Mesodermal cell (in vitro differentiated cells): Measurements from ENCODE around the gene SREBF1.
A peak's percentile ranks its signal among the peaks of the same experiment; 100 is the strongest.

Experiments used
- H3K27ac ChIP-seq: 2 replicates; pipeline ENCODE4 v1.7.0; 2013; ENCODE audit warnings: mild to moderate bottlenecking, low read depth, low read length, moderate library complexity; ENCODE audit not compliant: severe bottlenecking
- H3K36me3 ChIP-seq: 2 replicates; pipeline ENCODE4 v1.7.1; 2013; ENCODE audit warnings: mild to moderate bottlenecking, low read length, moderate library complexity; ENCODE audit not compliant: control insufficient read depth, insufficient read depth
- H3K4me1 ChIP-seq: one replicate; pipeline ENCODE4 v1.7.1; 2013; ENCODE audit warnings: mild to moderate bottlenecking, low read length; ENCODE audit not compliant: insufficient read depth, control insufficient read depth, poor library complexity, severe bottlenecking
- H3K4me3 ChIP-seq: 2 replicates; pipeline ENCODE4 v1.7.0; 2013; ENCODE audit warnings: low read length, control low read depth, mild to moderate bottlenecking; ENCODE audit not compliant: insufficient read depth, poor library complexity, severe bottlenecking; ENCODE audit errors: extremely low read depth
- H3K9me3 ChIP-seq: 2 replicates; pipeline ENCODE4 v1.7.1; 2013; ENCODE audit warnings: mild to moderate bottlenecking, low read length, moderate library complexity; ENCODE audit not compliant: control insufficient read depth
- WGBS, 2 experiments: methylation state at CpG; one replicate each; pipeline ENCODE4 v1.1.5; 2013; ENCODE audit warnings: missing lambda C conversion rate in 2 of 2; ENCODE audit not compliant: insufficient coverage in 2 of 2; 5-methylcytosine and 5-hydroxymethylcytosine counted together

SREBF1 gene

GRCh38 chr17:17839791-17840707 is 3.3 kb upstream of the SREBF1 start:
- H3K4me1 ChIP-seq = peaks cover 40% of the 10 kb centered on the region
- H3K9me3 ChIP-seq = no peaks in the 10 kb centered on the region
- 7 to 12% methylated on average over 57 to 59 of the region's 71 CpGs for WGBS, 2 experiments
- peak overlapping the region; percentile 92 for H3K27ac ChIP-seq
- H3K36me3 ChIP-seq = peaks cover 5% of the 10 kb centered on the region
- H3K4me3 ChIP-seq = peak overlapping the region; percentile 29

- Histone ChIP-seq H3K4me3 (no peak overlapping the region), H3K9me3 (no peaks in the 10 kb centered on the region), H3K27ac (peak overlapping the region; percentile 95), H3K4me1 (peaks cover 47% of the 10 kb centered on the region), H3K36me3 (peaks cover 12% of the 10 kb centered on the region)
- 48 to 81% methylated on average over 2 to 9 of the region's 11 CpGs for WGBS, 2 experiments
These were observed 1.5 kb upstream of the SREBF1 start for GRCh38 chr17:17837966-17838962.

- Histone ChIP-seq H3K27ac (peak overlapping the region; percentile 95), H3K4me3 (peak overlapping the region; percentile 76), H3K4me1 (peaks cover 47% of the 10 kb centered on the region), H3K9me3 (no peaks in the 10 kb centered on the region), H3K36me3 (peaks cover 12% of the 10 kb centered on the region)
- 49 to 52% methylated on average over 2 to 3 of the region's 3 CpGs for WGBS, 2 experiments
These were observed 615 bp upstream of the SREBF1 start for GRCh38 chr17:17837380-17837821.

- WGBS, 2 experiments = 0% methylated on average over 51 to 69 of the region's 69 CpGs
- H3K27ac ChIP-seq = peak overlapping the region; percentile 95
- H3K4me3 ChIP-seq = peak overlapping the region; percentile 76
- no peaks in the 10 kb centered on the region for H3K9me3 ChIP-seq
- H3K36me3 ChIP-seq = peaks cover 22% of the 10 kb centered on the region
- peaks cover 38% of the 10 kb centered on the region for H3K4me1 ChIP-seq
These were observed 452 bp downstream of the SREBF1 start for GRCh38 chr17:17836250-17836817.

DNA sequence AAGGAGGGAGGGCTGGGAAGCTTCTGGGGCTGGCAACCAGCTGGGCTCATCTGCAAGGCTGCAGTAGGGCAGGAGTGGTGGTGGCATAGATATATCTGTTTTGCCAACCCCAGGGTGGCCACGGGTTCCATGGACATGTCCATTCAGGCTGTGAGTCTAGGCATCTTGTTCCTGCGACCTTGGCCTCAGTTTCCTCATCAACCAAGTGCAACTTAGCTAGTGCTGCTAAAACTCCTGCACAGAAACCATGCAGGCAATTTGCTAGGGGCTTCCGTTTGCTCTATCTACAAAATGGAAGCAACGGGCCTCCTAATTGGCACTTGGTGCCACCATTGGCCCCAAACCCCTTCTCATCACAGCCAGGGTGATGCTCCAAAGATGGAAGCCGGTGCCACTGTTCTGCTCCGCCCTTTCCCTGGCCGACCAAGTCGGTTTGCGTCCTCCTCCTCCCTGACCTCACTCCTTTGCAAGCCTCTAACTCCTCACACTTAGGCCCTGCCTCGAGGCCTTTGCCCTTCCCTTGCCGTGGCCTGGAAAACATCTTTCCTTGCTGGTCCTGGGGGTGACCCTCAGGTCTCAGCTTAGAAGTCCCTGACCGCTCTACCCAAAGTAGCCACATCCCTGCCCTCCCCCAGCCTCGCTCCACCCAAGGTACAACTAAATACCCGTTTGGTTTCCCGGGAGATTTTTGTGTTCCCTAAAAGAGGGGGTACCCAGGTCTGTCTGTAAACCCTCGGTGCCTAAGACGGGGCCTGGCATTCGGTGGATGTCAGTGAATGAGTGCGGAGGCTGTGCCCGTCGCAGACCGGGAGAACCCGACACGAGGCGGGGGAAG is 1.2 kb downstream of the SREBF1 start:
- H3K4me3 ChIP-seq = peak overlapping the region; percentile 76
- peaks cover 31% of the 10 kb centered on the region for H3K4me1 ChIP-seq
- H3K27ac ChIP-seq = peak overlapping the region; percentile 2
- 19 to 37% methylated on average over 19 to 25 of the region's 25 CpGs for WGBS, 2 experiments
- peaks cover 29% of the 10 kb centered on the region for H3K36me3 ChIP-seq
- no peaks in the 10 kb centered on the region for H3K9me3 ChIP-seq

GRCh38 chr17:17834974-17835373 is 1.8 kb downstream of the SREBF1 start:
- WGBS, 2 experiments = 91 to 96% methylated on average over 3 of the region's 4 CpGs
- H3K4me1 ChIP-seq = peaks cover 31% of the 10 kb centered on the region
- H3K27ac ChIP-seq = no peak overlapping the region
- H3K4me3 ChIP-seq = peak overlapping the region; percentile 76
- H3K36me3 ChIP-seq = peaks cover 35% of the 10 kb centered on the region
- no peaks in the 10 kb centered on the region for H3K9me3 ChIP-seq

DNA sequence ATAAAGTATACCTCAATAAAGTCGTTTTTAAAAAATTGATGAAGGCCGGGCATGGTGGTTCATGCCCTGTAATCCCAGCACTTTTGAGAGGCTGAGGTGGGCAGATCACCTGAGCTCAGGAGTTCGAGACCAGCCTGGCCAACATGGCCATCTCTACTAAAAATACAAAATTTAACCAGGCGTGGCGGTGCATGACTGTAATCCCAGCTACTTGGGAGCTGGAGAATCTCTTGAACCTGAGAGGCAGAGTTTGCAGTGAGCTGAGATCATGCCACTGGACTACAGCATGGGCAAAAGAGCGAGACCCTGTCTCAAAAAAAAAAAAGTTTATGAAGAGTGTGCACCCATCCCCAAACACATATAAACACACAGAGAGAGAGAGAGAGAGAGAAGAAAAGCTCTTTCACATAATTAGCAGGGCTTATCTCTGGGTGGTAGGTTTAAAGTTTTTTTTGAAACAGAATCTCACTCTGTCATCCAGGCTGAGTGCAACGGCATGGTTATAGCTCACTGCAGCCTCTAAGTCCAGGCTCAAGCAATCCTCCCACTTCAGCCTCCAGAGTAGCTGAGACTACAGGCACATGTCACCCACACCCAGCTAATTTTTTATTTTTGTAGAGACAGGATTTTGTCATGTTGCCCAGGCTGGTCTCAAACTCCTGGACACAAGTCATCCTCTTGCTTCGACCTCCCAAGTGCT is 3.0 kb downstream of the SREBF1 start:
- WGBS, 2 experiments = 88% methylated on average over 6 of the region's 8 CpGs
- Histone ChIP-seq H3K4me1 (peaks cover 31% of the 10 kb centered on the region), H3K27ac (no peak overlapping the region), H3K9me3 (no peaks in the 10 kb centered on the region), H3K4me3 (no peak overlapping the region), H3K36me3 (peaks cover 39% of the 10 kb centered on the region)

DNA sequence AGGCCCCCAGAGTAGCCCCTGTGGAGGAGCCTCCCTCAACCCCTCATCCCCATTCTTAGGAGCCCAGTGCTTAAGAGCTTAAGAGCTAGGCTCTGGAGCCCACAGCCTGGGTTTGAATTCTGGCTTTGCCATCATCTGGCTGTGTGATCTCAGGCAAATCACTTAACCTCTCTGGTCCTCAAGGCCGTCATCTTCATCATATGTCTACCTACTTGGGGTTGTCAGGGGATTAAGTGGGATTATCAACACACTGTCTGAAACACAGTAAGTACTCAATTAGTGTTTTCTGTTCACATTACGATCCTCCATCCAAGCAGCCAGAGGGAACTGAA is 4.8 kb downstream of the SREBF1 start:
- Histone ChIP-seq H3K4me1 (peaks cover 14% of the 10 kb centered on the region), H3K4me3 (no peak overlapping the region), H3K27ac (no peak overlapping the region), H3K9me3 (no peaks in the 10 kb centered on the region), H3K36me3 (peaks cover 42% of the 10 kb centered on the region)
- 86 to 100% methylated on average over 1 of the region's 2 CpGs for WGBS, 2 experiments

- no peak overlapping the region for H3K27ac ChIP-seq
- peaks cover 42% of the 10 kb centered on the region for H3K36me3 ChIP-seq
- 92 to 93% methylated on average over 11 of the region's 12 CpGs for WGBS, 2 experiments
- H3K9me3 ChIP-seq = no peaks in the 10 kb centered on the region
- peaks cover 13% of the 10 kb centered on the region for H3K4me1 ChIP-seq
- H3K4me3 ChIP-seq = no peak overlapping the region
These were observed 5.4 kb downstream of the SREBF1 start for GRCh38 chr17:17831208-17832031.
